Purkinje cell (primary cell): Measurements from ENCODE around the gene APOA1. TPM values are rescaled to one million over a fixed set of nuclear protein-coding genes. Genes with fewer than 3 reads are reported as not detected.

Source experiments
- polyA plus RNA-seq: library from polyadenylated mRNA; unstranded; fragments of >200 nt; fragmentation: Nextera tagmentation; gene quantifications from 2 replicates; pipeline ENCODE4 v1.2.1, GENCODE V29; 2014

Gene APOA1
- 12.6 and 17.5 TPM in 2 replicates for polyA plus RNA-seq

DNA sequence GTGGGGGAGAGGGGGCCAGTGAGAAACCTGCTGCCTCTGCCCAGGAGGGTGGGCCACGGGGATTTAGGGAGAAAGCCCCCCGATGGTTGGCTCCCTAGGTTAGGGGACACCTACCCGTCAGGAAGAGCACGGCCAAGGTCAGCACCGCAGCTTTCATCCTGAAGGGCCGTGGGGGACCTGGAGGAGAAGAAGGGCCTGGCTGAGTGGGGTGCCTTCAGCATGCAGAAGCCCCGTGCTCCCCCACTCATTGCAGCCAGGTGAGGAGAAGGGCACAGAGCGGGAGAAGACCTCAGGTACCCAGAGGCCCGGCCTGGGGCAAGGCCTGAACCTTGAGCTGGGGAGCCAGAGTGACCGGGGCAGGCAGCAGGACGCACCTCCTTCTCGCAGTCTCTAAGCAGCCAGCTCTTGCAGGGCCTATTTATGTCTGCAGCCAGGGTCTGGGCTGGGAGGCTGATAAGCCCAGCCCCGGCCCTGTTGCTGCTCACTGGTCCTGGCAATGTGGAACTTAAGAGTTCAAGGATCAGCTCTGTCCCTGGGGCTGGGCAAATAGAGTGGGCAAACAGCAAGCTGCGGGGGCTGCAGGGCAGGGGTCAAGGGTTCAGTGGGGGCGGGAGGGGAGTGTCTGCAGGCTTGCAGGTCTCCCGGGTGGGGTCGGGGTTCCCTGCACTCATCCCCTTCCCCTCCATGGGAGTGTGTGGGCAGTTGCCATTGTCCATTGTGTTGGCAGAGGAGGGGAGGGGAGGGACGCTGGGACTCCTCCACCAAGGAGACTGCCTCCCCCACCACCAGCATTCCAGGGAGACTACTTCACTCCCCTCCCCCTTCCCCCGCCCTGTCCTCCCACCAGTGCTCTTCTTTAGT lies at the start of gene APOA1:
Gene APOA1, minus strand, starts transcription at position 392 of the 861 bp plus-strand sequence. Its CDS starts 235 bp downstream, at position 157.

DNA sequence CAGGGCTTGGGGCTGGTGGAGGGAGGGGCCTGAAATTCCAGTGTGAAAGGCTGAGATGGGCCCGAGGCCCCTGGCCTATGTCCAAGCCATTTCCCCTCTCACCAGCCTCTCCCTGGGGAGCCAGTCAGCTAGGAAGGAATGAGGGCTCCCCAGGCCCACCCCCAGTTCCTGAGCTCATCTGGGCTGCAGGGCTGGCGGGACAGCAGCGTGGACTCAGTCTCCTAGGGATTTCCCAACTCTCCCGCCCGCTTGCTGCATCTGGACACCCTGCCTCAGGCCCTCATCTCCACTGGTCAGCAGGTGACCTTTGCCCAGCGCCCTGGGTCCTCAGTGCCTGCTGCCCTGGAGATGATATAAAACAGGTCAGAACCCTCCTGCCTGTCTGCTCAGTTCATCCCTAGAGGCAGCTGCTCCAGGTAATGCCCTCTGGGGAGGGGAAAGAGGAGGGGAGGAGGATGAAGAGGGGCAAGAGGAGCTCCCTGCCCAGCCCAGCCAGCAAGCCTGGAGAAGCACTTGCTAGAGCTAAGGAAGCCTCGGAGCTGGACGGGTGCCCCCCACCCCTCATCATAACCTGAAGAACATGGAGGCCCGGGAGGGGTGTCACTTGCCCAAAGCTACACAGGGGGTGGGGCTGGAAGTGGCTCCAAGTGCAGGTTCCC lies 7.8 kb downstream of the APOA1 start, which contains the start of gene APOC3:
Gene APOC3, plus strand, starts transcription at position 383 of the 659 bp plus-strand sequence. CDS start 676 bp downstream, outside the sequence.

DNA sequence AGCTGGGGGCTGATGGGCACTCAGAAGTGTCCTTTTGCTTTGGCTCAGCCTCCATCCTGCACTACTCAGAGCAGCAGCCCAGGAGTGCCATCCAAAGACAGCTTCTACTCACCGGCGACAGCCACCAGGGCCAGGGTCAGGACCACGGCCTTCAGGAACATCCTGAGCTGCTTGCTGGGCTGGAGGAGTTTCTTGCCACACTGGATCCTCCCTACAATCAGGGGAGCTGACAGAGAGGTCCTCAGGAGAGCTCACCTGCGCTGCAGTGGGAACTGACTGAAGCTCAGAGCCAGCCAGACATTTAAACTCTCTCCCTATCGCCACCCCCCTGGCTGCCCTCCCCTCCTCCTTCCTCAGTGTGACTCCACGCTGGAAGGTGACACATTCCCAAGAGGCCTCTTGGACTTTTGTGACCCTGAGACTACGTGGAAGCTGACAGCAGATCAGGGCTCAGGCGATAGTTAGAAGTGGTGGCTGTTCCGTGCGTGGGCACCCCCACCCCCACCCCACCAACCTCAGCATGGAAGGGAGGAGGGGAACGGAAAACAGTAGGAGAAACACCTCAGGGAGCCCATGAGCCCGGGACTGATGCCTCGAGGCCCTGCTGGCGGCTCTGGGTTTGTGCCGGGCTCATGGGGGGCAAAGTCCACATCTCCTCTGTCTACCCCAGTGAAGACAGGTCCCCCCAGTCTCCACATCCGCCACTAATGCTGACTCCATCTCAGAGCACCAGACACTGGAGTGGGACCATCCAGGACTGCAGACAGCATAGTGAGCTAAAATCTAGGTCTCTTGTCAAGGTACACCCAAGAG lies 14.2 kb downstream of the APOA1 start, which contains the start of gene APOA4:
Gene APOA4, minus strand, starts transcription at position 274 of the 813 bp plus-strand sequence. Its CDS starts 113 bp downstream, at position 161.

DNA sequence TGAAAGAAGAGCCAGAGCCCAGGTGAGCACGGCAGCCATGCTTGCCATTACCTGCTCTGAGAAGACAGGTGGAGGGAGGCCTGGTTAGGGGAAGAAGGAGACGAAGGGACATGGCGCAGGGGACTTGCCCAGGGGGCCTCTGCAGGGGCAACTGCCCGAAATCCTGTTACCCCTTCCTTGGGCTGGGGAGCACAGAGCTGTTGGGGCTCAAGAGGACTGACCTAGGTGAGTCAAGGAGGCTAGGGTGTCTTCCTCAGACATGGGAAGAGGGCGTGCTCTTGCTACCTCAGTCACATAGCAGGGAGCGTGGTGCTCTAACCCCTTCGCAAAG lies 45.6 kb downstream of the APOA1 start, which contains the start of gene APOA5:
Gene APOA5, minus strand, starts transcription at position 67 of the 331 bp plus-strand sequence. Its CDS starts 19 bp downstream, at position 48.

DNA sequence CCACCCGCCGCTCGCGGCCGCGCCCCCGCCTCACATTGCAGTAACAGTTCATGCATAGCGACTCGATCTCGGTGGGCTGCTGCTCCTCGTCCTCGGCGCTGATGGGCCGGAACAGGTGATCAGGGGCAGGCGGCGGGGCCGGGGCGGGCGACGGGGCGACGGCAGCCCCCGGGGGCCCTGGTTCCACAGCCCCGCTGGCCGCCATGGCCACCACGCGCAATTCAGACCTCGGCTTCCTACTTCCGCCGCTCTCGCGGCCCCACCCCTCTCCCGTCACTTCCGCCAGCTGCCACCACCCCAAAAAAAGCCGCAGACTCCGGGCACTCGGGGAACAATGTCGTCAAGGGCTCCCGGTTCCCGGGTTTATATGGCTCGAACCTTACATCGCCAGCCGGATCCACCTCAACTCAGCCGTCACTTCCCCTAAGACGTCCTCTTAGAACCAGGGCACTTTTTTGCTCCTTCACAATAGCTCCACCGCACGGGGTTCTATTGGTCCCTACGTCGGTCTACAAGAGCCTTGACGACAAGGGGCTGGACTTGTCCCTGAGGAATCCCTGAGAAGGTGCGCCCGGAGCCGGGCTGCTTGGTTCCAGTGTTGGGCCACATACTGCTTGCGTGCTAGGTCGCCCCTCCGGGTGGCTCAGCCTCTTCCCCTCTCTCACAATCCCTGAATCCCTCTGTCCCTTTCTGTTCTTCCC lies 49.5 kb downstream of the APOA1 start, which contains the start of gene ZPR1:
Gene ZPR1, minus strand, starts transcription at position 238 of the 701 bp plus-strand sequence. Its CDS starts 33 bp downstream, at position 205.

Other genes with a start within 250 kb of the APOA1 start
- gene BUD13, start 64.6 kb downstream of the APOA1 start, polyA plus RNA-seq: 0.79 and 7.1 TPM in 2 replicates
- 15.3 and 16.0 TPM in 2 replicates for gene ZPR1, start 49.6 kb downstream of the APOA1 start, polyA plus RNA-seq
- gene APOA5, start 45.7 kb downstream of the APOA1 start, polyA plus RNA-seq: not detected in 2 replicates
- gene APOA4, start 14.3 kb downstream of the APOA1 start, polyA plus RNA-seq: not detected in 2 replicates
- not detected in 2 replicates for gene APOC3, start 7.7 kb downstream of the APOA1 start, polyA plus RNA-seq